ENCODE results near the gene AUP1.

DNA sequence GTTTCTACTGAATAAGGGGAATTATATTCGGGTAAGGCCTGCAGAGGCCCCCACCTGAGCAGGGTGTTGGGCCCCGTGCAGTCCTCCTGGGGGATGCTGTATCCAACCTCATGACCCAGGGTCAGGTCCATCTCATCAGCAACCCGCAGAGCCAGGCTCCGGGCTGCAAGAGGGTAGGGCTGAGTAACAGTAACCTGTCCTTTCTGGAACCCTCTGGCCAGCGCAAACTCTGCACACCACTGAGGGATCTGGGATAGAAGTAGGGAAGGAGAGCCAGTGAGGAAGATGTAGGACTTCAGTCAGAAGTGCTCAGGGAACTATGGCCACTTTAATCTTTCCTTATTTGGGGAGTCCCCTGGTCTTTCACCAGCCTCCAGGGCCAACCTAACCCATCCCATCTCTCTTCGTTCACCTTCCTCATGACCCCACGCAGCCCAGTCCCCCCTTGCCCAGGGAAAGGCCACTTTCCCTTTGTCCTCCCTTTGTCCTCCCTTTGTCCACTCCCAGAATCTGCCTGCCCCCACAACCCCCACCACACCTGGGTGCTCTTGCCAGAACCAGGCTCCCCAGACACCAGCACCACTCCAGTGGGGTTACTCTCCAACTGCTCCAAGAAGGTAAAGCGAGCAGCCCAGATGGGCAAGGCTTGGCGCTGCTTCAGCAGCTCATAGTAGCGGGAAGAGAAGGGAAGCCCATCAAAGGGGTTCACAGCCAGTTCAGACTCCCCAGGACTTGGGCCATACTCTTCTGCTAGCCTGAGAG lies 4.4 kb downstream of the AUP1 start:
- TF ChIP-seq, protein P1, sequence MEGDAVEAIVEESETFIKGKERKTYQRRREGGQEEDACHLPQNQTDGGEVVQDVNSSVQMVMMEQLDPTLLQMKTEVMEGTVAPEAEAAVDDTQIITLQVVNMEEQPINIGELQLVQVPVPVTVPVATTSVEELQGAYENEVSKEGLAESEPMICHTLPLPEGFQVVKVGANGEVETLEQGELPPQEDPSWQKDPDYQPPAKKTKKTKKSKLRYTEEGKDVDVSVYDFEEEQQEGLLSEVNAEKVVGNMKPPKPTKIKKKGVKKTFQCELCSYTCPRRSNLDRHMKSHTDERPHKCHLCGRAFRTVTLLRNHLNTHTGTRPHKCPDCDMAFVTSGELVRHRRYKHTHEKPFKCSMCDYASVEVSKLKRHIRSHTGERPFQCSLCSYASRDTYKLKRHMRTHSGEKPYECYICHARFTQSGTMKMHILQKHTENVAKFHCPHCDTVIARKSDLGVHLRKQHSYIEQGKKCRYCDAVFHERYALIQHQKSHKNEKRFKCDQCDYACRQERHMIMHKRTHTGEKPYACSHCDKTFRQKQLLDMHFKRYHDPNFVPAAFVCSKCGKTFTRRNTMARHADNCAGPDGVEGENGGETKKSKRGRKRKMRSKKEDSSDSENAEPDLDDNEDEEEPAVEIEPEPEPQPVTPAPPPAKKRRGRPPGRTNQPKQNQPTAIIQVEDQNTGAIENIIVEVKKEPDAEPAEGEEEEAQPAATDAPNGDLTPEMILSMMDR (IDR thresholded peaks at IDR 0.05; ENCODE audit: extremely low read depth in 1 of 2, insufficient read depth in 1 of 2, low read depth in 1 of 2, low read length in 2 of 2), result no peak
- TF ChIP-seq EZH2 (IDR thresholded peaks at IDR 0.05; ENCODE audit: borderline replicate concordance, low read depth, low read length, severe bottlenecking), result no peak
- TF ChIP-seq POLR2A (IDR thresholded peaks at IDR 0.05; ENCODE audit: low read depth, low read length), result no peak
- no peak for TF ChIP-seq MYC (IDR thresholded peaks at IDR 0.05; ENCODE audit: low read depth, low read length)
- TF ChIP-seq, protein P2, sequence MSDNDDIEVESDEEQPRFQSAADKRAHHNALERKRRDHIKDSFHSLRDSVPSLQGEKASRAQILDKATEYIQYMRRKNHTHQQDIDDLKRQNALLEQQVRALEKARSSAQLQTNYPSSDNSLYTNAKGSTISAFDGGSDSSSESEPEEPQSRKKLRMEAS (IDR thresholded peaks at IDR 0.05; ENCODE audit: insufficient read depth, insufficient read length), result no peak
- TF ChIP-seq POLR2AphosphoS5 (IDR thresholded peaks at IDR 0.05; ENCODE audit: insufficient read depth, low read depth, low read length), result no peak
- no peak for TF ChIP-seq JUN (IDR thresholded peaks at IDR 0.05; ENCODE audit: borderline replicate concordance, insufficient read depth, insufficient read length, low read depth)
- TF ChIP-seq FOS (IDR thresholded peaks at IDR 0.05; ENCODE audit: borderline replicate concordance, insufficient read depth, low read length), result no peak

All from endothelial cell of umbilical vein (primary cell).